SW 1271 (cell line): Measurements from ENCODE around the gene GTF2IRD1.
"Not testable (repeated sequence)": the region's sequence is repeated elsewhere in the genome, so short reads cannot be mapped to it uniquely, and the experiment has no call there.

Experiments used
- DNase-seq, 2 experiments: peaks; one replicate each; lab custom pipeline; 2025; lab: John Stamatoyannopoulos, UW

GTF2IRD1 gene

GRCh38 chr7:74493295-74493694 is 39.6 kb downstream of the GTF2IRD1 start:
- DNase-seq = no peak

GRCh38 chr7:74494076-74494548 is 40.4 kb downstream of the GTF2IRD1 start:
- DNase-seq = no peak

DNA sequence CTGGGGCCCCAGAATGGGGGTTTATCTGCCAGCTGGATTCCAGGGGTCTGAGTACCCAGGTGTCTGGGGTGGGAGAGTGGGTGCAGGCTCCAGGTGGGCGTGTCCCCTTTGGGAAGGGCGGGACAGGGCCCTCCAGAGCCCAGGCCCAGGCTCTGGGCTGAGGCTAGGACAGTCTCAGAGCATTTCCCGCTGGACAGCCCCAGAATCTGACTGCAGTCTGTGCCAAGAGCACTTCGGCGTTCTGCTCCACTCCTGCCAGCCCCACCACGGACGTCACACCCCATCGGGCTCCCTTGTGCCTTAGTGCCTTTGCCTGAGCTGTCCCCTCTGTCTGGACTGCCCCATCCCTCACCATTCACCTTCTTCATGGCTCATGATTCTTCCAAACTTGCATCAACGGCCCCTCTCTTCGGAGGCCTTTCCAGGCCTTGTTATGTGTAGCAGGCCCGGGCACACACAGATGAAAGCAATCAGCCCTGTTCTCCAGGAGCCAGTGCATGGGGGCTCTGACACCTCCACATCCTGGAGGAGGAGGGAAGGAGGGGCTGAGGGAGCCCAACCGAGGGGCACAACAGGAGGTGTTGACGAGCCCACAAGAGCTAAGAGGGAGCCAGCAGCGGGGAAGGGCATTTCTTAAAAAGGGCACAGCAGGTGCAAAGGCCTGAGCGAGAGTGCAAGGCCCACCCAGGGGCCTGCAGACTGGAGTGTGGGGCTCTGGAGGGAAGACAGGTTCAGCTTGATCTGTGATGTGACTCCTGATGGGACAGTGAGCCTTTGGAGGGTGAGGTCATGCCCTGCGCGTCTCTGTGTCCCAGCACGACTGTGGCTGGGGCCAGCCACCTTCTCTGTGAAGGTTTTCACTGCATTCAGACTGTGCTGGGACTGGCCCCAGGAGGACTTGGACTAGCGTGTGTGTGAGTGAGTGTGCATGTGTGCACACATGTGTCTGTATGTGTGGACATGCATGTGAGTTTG is 41.7 kb downstream of the GTF2IRD1 start:
- DNase-seq = no peak

DNA sequence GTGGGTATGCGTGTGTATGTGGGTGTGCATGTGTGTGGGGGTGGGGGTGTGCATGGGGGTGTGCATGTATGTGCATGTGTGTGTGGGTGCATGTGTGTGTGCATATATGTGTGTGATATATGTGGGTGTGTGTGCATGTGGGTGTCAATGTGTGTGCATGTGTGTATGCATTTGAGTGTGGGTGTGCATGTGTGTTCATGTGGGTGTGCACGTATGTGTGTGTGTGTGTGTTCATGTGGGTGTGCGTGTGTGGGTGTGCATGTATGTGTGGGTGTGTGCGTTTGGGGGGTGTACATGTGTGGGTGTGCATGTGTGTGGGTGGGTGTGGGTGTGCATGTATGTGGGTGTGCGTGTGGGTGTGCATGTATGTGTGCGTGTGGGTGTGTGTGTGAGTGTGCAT is 42.6 kb downstream of the GTF2IRD1 start:
- DNase-seq = no peak

- DNase-seq = not testable (repeated sequence)
These were observed 43.1 kb downstream of the GTF2IRD1 start for GRCh38 chr7:74496773-74497172.

DNA sequence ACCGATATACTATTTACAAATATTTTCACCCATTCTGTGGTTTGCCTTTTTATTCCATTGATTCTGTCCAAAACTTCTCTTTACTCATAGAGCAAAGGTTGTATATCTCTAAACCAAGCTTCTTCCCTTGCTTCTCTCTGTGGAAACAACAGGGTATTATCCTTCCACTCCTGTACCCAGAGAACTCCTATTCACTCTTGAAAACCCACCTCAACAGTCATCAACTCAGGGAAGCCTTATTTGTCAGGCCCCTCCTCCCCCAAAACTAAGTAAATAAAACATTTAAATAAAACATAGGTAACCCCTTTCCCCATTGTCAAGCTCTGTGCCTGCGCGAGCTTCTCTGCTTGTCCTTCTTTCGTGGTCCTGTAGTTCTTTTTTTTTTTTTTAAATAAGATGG is 44.6 kb downstream of the GTF2IRD1 start:
- DNase-seq = no peak

- no peak for DNase-seq
These were observed 45.5 kb downstream of the GTF2IRD1 start for GRCh38 chr7:74498996-74499834.

DNA sequence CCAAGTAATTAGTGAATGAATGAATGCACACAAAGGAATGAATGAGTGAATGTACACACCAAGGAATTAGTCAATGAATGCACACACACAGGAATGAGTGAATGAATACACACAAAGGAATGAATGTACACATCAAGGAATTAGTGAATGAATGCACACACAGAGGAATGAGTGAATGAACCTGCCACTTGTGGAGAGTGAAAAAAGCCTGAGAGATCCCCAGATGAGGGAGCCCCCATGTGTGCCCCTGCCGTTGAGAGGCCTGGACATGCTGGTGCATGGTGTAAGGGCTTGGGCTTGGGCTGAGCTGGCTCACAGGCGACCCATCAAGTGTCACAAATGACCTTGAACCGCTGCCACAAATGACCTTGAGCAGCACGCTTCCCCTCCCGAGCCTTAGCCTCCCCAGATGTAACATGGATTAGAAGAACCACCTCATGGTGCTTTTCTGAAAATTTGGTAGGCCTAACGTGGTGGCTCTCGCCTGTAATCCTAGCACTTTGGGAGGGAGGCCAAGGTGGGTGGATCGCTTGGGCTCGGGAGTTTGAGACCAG is 46.2 kb downstream of the GTF2IRD1 start:
- DNase-seq = no peak

DNA sequence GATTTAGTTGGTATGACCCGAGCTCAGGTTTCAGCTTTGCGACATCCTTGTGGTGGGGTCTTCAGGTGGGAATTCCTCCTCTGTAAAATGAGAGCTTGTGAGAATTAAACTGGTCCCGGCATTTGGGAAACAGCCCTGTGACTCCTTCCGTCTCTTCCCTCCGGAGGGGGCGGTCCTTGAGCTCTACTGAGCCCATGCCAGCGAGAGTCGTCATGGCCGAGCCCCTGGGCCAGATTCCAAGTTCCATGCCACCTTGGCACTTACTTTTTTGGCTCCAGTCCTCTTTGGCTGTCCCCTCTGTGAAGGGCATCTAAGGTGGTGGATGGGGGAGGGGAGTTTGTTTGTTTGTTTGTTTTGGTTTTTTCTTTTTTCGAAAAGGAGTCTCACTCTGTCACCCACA is 47.6 kb downstream of the GTF2IRD1 start:
- DNase-seq = no peak

DNA sequence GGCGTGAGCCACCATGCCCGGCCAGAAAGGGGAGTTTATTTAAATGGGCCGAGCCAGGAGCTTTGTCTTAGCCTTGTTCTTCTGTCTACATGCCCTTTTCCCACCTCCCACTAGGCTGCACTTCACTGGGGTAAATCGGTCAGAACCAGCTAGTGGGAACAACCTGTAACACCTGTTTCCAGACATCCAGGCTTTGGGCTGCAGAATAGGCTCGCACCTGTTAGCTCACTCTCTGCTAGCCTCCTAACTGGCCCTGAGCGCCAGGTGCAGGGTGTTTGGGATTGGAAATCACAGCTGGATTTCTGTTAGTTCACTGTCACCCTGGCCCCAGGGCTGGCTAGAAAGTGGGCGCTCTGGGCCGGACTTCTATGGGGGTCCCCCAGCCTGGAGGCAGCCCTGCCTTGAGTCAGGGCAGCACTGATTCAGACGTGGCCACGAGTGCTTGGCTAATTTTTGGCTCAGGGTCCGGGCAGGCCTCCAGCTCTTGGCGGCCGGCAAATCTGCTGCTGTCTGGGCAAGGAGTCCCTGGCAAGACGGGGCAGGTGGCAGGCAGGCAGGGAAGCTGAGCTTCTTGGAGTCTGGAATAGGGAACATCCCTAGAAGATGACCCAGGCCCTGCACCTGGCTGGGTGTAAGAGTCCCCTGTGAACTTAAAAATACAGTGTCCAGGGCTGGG is 48.6 kb downstream of the GTF2IRD1 start:
- no peak for DNase-seq

GRCh38 chr7:74503061-74503460 is 49.4 kb downstream of the GTF2IRD1 start:
- DNase-seq = no peak

- DNase-seq = no peak
These were observed 50.2 kb downstream of the GTF2IRD1 start for GRCh38 chr7:74503943-74504342.

GRCh38 chr7:74505471-74506324 is 52.0 kb downstream of the GTF2IRD1 start:
- no peak for DNase-seq

GRCh38 chr7:74506325-74506724 is 52.6 kb downstream of the GTF2IRD1 start:
- no peak for DNase-seq

- no peak for DNase-seq
These were observed 54.0 kb downstream of the GTF2IRD1 start for GRCh38 chr7:74507538-74508319.

GRCh38 chr7:74509453-74509852 is 55.7 kb downstream of the GTF2IRD1 start:
- DNase-seq = not testable (repeated sequence)

- no peak for DNase-seq
These were observed 57.6 kb downstream of the GTF2IRD1 start for GRCh38 chr7:74511345-74511744.

DNA sequence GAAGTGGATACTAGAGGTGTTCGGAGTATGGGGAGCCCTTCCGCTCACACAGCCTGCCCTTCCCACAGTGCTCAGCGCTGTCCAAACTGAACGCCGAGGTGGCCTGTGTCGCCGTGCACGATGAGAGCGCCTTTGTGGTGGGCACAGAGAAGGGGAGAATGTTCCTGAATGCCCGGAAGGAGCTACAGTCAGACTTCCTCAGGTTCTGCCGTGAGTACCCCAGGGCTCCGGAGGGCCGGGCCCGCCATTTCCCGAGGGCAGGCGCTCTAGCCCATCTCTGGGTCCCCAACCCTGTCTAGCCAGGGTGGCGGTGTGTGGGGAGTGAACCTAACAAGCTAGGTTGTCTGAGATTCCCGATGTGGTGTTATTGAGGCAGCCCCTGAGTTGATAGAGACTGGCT is 59.1 kb downstream of the GTF2IRD1 start:
- no peak for DNase-seq

DNA sequence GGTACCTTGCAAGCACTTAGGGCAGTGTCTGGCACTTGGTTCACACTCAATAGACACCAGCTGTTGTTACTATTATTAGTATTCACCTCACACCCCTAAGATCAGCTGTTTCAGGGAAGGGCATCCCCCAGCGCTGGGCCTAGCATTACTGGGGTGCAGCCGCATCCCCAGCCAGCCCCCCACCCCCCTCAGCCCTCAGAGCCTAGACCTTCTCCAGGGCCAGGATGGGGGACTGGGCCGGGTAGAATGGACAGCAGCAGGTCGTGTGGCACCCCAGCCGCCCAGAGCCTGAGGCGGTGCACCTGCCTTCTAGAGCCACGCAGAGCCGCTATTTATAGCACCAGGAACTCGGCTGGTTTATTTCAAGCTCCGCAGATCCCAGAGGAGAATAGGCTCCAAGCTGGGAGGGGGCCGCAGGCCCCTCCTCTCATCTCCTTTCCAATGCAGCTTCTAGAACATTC is 60.5 kb downstream of the GTF2IRD1 start:
- DNase-seq = no peak

DNA sequence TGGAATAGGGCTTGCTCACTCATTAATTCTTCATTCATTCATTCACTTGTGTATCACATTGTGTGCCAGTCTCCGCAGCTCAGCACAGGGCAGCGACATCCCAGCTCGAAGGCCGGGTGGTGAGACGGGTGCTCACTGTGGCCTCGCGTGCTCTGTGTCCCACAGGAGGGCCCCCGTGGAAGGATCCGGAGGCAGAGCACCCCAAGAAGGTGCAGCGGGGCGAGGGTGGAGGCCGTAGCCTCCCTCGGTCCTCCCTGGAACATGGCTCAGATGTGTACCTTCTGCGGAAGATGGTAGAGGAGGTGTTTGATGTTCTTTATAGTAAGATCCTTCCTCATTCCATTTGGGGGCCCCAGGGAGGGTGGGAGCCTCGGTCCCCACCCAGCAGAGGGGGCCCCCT is 61.6 kb downstream of the GTF2IRD1 start:
- no peak for DNase-seq
